HEK293 (cell line): ENCODE data around the gene RGS14.
A peak's percentile ranks its signal among the peaks of the same experiment; 100 is the strongest.

ENCODE experiments used
- BCL6B ChIP-seq: fragments of 450-650 bp; formaldehyde crosslinking; IDR thresholded peaks from 2 replicates; pipeline ENCODE4 v1.5.1; 2017; ENCODE audit warnings: missing biosample characterization, missing genetic modification characterization
- GLI2 ChIP-seq: fragments of 450-650 bp; formaldehyde crosslinking; IDR thresholded peaks from 2 replicates; pipeline ENCODE4; 2017; ENCODE audit warnings: missing biosample characterization, missing genetic modification characterization, low read depth, borderline replicate concordance
- KLF7 ChIP-seq: fragments of 450-650 bp; formaldehyde crosslinking; IDR thresholded peaks from 2 replicates; pipeline ENCODE4 v1.5.1; 2016; ENCODE audit warnings: missing biosample characterization, missing genetic modification characterization, borderline replicate concordance
- ZBTB48 ChIP-seq: fragments of 450-650 bp; formaldehyde crosslinking; IDR thresholded peaks from 2 replicates; pipeline ENCODE4 v1.5.1; 2016; ENCODE audit warnings: missing biosample characterization, missing genetic modification characterization
- ZFP37 ChIP-seq: fragments of 450-650 bp; formaldehyde crosslinking; IDR thresholded peaks from 2 replicates; pipeline ENCODE4 v1.5.1; 2016; ENCODE audit warnings: missing biosample characterization, missing genetic modification characterization
- ZNF10 ChIP-seq: fragments of 450-650 bp; formaldehyde crosslinking; IDR thresholded peaks from 2 replicates; pipeline ENCODE4 v1.5.1; 2017; ENCODE audit warnings: missing biosample characterization, missing genetic modification characterization
- ZNF112 ChIP-seq: fragments of 450-650 bp; formaldehyde crosslinking; IDR thresholded peaks from 2 replicates; pipeline ENCODE4 v1.5.0; 2017; ENCODE audit warnings: missing biosample characterization, missing genetic modification characterization
- ZNF138 ChIP-seq: fragments of 450-650 bp; formaldehyde crosslinking; IDR thresholded peaks from 2 replicates; pipeline ENCODE4 v1.5.1; 2016; ENCODE audit warnings: missing biosample characterization, missing genetic modification characterization, borderline replicate concordance
- ZNF148 ChIP-seq: fragments of 450-650 bp; formaldehyde crosslinking; IDR thresholded peaks from 2 replicates; pipeline ENCODE4 v1.5.0; 2017; ENCODE audit warnings: missing biosample characterization, missing genetic modification characterization, borderline replicate concordance
- ZNF223 ChIP-seq: fragments of 450-650 bp; formaldehyde crosslinking; IDR thresholded peaks from 2 replicates; pipeline ENCODE4 v1.5.1; 2016; ENCODE audit warnings: missing biosample characterization, missing genetic modification characterization
- ZNF311 ChIP-seq: fragments of 450-650 bp; formaldehyde crosslinking; IDR thresholded peaks from 2 replicates; pipeline ENCODE4 v1.5.1; 2017; ENCODE audit warnings: missing biosample characterization, missing genetic modification characterization, borderline replicate concordance
- ZNF404 ChIP-seq: fragments of 450-650 bp; formaldehyde crosslinking; IDR thresholded peaks from 2 replicates; pipeline ENCODE4 v1.5.1; 2017; ENCODE audit warnings: missing biosample characterization, missing genetic modification characterization
- ZNF473 ChIP-seq: fragments of 450-650 bp; formaldehyde crosslinking; IDR thresholded peaks from 2 replicates; pipeline ENCODE4 v1.5.1; 2017; ENCODE audit warnings: missing biosample characterization, missing genetic modification characterization
- ZNF560 ChIP-seq: fragments of 450-650 bp; formaldehyde crosslinking; IDR thresholded peaks from 2 replicates; pipeline ENCODE4 v1.5.1; 2017; ENCODE audit warnings: missing biosample characterization, missing genetic modification characterization, borderline replicate concordance
- ZNF561 ChIP-seq: fragments of 450-650 bp; IDR thresholded peaks from 2 replicates; pipeline ENCODE4 v1.5.1; 2018; ENCODE audit warnings: missing biosample characterization, missing genetic modification characterization, borderline replicate concordance
- ZNF596 ChIP-seq: fragments of 450-650 bp; IDR thresholded peaks from 2 replicates; pipeline ENCODE4 v1.5.0; 2018; ENCODE audit warnings: missing biosample characterization, mild to moderate bottlenecking, missing genetic modification characterization, moderate library complexity
- ZNF624 ChIP-seq: fragments of 450-650 bp; formaldehyde crosslinking; IDR thresholded peaks from 2 replicates; pipeline ENCODE4 v1.5.1; 2017; ENCODE audit warnings: missing biosample characterization, missing genetic modification characterization
- ZNF626 ChIP-seq: fragments of 450-650 bp; sonication (Bioruptor Pico); formaldehyde crosslinking; IDR thresholded peaks from 2 replicates; pipeline ENCODE4 v1.5.1; 2018; ENCODE audit warnings: missing biosample characterization, missing genetic modification characterization, inconsistent platforms
- ZNF692 ChIP-seq: fragments of 450-650 bp; formaldehyde crosslinking; IDR thresholded peaks from 2 replicates; pipeline ENCODE4 v1.5.1; 2016; ENCODE audit warnings: missing biosample characterization, missing genetic modification characterization
- ZNF747 ChIP-seq: fragments of 450-650 bp; formaldehyde crosslinking; IDR thresholded peaks from 2 replicates; pipeline ENCODE4 v1.5.1; 2016; ENCODE audit warnings: missing biosample characterization, missing genetic modification characterization
- TF ChIP-seq, protein P1 (sequence below): fragments of 450-650 bp; formaldehyde crosslinking; IDR thresholded peaks from 2 replicates; pipeline ENCODE4 v1.5.1; 2017; ENCODE audit warnings: missing biosample characterization, missing genetic modification characterization
- TF ChIP-seq, protein P2 (sequence below): fragments of 450-650 bp; formaldehyde crosslinking; IDR thresholded peaks from 2 replicates; pipeline ENCODE4 v1.5.1; 2016; ENCODE audit warnings: missing biosample characterization, missing genetic modification characterization
- TF ChIP-seq, protein P3 (sequence below): fragments of 450-650 bp; formaldehyde crosslinking; IDR thresholded peaks from 2 replicates; pipeline ENCODE4 v1.5.1; 2016; ENCODE audit warnings: missing biosample characterization, missing genetic modification characterization
- TF ChIP-seq, protein P4 (sequence below): fragments of 450-650 bp; formaldehyde crosslinking; IDR thresholded peaks from 2 replicates; pipeline ENCODE4 v1.5.1; 2016; ENCODE audit warnings: missing biosample characterization, missing genetic modification characterization
- TF ChIP-seq, protein P5 (sequence below): fragments of 450-650 bp; formaldehyde crosslinking; IDR thresholded peaks from 2 replicates; pipeline ENCODE4 v1.5.1; 2016; ENCODE audit warnings: missing biosample characterization, missing genetic modification characterization, borderline replicate concordance

RGS14 gene

DNA sequence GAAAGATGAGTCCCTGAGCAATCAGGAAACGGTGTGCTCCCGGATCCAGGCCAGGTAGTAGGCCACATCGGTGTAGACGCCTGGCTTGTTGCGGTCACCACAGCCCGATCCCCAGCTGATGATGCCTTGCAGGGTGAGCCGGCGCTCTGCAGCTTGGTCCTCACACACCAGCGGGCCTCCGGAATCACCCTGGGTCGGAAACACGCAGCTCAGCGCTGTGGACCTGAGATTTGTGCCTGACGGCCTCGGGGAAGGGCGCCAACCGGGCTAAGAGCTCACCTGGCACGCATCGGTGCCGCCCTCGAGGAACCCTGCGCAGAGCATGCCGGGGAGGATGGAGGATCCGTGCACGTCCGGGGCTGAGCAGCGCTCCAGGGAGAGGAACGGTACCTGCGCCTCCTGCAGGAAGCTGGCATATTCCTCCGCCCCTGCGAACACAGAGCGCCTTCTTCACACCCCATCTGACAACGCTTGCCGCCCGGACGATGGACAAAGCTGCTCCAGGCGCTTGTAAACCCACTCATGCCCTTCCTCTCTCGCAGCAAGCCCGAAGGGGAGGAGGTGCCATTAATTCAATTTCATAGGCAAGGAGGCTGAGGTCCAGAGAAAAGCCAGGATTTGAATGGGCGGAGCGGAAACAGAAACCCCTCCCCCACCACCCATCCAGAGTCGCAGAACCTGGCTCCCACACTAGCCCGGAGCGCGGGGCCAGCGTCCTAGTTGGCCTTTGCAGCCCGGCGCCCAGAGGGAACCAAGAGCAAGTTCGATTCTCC, 44.7 kb downstream of the RGS14 start (continued):
- TF ChIP-seq BCL6B (tag by site-specific recombination) (peak; percentile 93), ZNF560 (tag by site-specific recombination) (no peak), ZNF626 (tag by site-specific recombination) (no peak), ZNF561 (tag by site-specific recombination) (peak; percentile 85; the same call in 1 of the 2 replicates), ZNF223 (tag by site-specific recombination) (no peak), ZNF624 (tag by site-specific recombination) (no peak), GLI2 (tag by site-specific recombination) (no peak), ZBTB48 (peak; percentile 90), ZFP37 (tag by site-specific recombination) (0 out of 2 replicates have a peak, but pooled peaks have one; percentile 42), ZNF596 (no peak), ZNF473 (tag by site-specific recombination) (no peak), ZNF148 (tag by site-specific recombination) (no peak), KLF7 (peak; percentile 65; the same call in 1 of the 2 replicates), ZNF692 (tag by site-specific recombination) (no peak), ZNF404 (tag by site-specific recombination) (no peak), ZNF747 (no peak), ZNF138 (tag by site-specific recombination) (no peak), ZNF112 (tag by site-specific recombination) (no peak), ZNF311 (no peak), ZNF10 (0 out of 2 replicates have a peak, but pooled peaks have one; percentile 13)
- TF ChIP-seq, protein P1, sequence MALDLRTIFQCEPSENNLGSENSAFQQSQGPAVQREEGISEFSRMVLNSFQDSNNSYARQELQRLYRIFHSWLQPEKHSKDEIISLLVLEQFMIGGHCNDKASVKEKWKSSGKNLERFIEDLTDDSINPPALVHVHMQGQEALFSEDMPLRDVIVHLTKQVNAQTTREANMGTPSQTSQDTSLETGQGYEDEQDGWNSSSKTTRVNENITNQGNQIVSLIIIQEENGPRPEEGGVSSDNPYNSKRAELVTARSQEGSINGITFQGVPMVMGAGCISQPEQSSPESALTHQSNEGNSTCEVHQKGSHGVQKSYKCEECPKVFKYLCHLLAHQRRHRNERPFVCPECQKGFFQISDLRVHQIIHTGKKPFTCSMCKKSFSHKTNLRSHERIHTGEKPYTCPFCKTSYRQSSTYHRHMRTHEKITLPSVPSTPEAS (tag by site-specific recombination) = no peak
- TF ChIP-seq, protein P2, sequence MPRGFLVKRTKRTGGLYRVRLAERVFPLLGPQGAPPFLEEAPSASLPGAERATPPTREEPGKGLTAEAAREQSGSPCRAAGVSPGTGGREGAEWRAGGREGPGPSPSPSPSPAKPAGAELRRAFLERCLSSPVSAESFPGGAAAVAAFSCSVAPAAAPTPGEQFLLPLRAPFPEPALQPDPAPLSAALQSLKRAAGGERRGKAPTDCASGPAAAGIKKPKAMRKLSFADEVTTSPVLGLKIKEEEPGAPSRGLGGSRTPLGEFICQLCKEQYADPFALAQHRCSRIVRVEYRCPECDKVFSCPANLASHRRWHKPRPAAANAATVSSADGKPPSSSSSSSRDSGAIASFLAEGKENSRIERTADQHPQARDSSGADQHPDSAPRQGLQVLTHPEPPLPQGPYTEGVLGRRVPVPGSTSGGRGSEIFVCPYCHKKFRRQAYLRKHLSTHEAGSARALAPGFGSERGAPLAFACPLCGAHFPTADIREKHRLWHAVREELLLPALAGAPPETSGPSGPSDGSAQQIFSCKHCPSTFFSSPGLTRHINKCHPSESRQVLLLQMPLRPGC (tag by site-specific recombination) = no peak
- TF ChIP-seq, protein P3, sequence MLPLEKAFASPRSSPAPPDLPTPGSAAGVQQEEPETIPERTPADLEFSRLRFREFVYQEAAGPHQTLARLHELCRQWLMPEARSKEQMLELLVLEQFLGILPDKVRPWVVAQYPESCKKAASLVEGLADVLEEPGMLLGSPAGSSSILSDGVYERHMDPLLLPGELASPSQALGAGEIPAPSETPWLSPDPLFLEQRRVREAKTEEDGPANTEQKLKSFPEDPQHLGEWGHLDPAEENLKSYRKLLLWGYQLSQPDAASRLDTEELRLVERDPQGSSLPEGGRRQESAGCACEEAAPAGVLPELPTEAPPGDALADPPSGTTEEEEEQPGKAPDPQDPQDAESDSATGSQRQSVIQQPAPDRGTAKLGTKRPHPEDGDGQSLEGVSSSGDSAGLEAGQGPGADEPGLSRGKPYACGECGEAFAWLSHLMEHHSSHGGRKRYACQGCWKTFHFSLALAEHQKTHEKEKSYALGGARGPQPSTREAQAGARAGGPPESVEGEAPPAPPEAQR (tag by site-specific recombination) = no peak
- TF ChIP-seq, protein P4, sequence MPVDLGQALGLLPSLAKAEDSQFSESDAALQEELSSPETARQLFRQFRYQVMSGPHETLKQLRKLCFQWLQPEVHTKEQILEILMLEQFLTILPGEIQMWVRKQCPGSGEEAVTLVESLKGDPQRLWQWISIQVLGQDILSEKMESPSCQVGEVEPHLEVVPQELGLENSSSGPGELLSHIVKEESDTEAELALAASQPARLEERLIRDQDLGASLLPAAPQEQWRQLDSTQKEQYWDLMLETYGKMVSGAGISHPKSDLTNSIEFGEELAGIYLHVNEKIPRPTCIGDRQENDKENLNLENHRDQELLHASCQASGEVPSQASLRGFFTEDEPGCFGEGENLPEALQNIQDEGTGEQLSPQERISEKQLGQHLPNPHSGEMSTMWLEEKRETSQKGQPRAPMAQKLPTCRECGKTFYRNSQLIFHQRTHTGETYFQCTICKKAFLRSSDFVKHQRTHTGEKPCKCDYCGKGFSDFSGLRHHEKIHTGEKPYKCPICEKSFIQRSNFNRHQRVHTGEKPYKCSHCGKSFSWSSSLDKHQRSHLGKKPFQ (tag by site-specific recombination) = peak; percentile 89
- TF ChIP-seq, protein P5, sequence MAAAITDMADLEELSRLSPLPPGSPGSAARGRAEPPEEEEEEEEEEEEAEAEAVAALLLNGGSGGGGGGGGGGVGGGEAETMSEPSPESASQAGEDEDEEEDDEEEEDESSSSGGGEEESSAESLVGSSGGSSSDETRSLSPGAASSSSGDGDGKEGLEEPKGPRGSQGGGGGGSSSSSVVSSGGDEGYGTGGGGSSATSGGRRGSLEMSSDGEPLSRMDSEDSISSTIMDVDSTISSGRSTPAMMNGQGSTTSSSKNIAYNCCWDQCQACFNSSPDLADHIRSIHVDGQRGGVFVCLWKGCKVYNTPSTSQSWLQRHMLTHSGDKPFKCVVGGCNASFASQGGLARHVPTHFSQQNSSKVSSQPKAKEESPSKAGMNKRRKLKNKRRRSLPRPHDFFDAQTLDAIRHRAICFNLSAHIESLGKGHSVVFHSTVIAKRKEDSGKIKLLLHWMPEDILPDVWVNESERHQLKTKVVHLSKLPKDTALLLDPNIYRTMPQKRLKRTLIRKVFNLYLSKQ (tag by site-specific recombination) = no peak
